B cell (primary cell): Measurements from ENCODE around the gene REST. TPM values are rescaled to one million over a fixed set of nuclear protein-coding genes. Genes with fewer than 3 reads are reported as not detected.

Source experiments
- ATAC-seq: fragments of 200-7000 bp; cut with Tn5 transposase; one replicate; pipeline ENCODE4 v1.10.0; 2021; ENCODE audit warnings: low read depth, mild to moderate bottlenecking, moderate number of reproducible peaks, moderate library complexity
- CTCF ChIA-PET: fragments of 350-600 bp; sonication (Branson Sonifier 250); formaldehyde crosslinking; loops from one replicate; lab custom pipeline; 2021; ENCODE audit warnings: antibody characterized with exemption, inconsistent platforms; lab: Charles Lee
- POLR2A ChIA-PET: fragments of 350-600 bp; sonication (Branson Sonifier 250); formaldehyde crosslinking; loops from one replicate; lab custom pipeline; 2021; ENCODE audit warnings: antibody characterized with exemption; lab: Charles Lee
- DNase-seq: peaks from one replicate; pipeline ENCODE4 v3.0.0; 2013
- H2AFZ ChIP-seq: 2 replicates; pipeline ENCODE4 v1.6.1; 2012; ENCODE audit warnings: mild to moderate bottlenecking, low read depth, low read length; ENCODE audit not compliant: insufficient read depth, poor library complexity, severe bottlenecking
- H3K27ac ChIP-seq, 2 donors: 1 replicate in 1 of 2; 2 replicates in 1 of 2; pipeline ENCODE4 v1.5.1; 2012 to 2013; ENCODE audit warnings: low read length in 2 of 2, mild to moderate bottlenecking in 2 of 2, moderate library complexity in 1 of 2
- H3K27me3 ChIP-seq, 4 experiments: fragments of 200-600 bp in 1 of 4; sonication (generic) in 1 of 4; replicated peaks in 1 of 4; 1 replicate in 2 of 4; 2 replicates in 2 of 4; pipeline versions ENCODE4 v1.6.1 to v1.7.0; 2013 to 2016; ENCODE audit warnings: low read length in 3 of 4, mild to moderate bottlenecking in 2 of 4, mixed read lengths in 1 of 4, moderate library complexity in 1 of 4; ENCODE audit not compliant: insufficient read depth in 4 of 4, control insufficient read depth in 3 of 4; ENCODE audit errors: control extremely low read depth in 1 of 4
- H3K36me3 ChIP-seq, 2 experiments: replicated peaks in 1 of 2; 1 replicate in 1 of 2; 2 replicates in 1 of 2; pipeline versions ENCODE4 v1.6.1 to v1.7.1; 2013; ENCODE audit warnings: low read length in 1 of 2; ENCODE audit not compliant: insufficient read depth in 2 of 2, control insufficient read depth in 1 of 2; ENCODE audit errors: control extremely low read depth in 1 of 2, extremely low read depth in 1 of 2
- H3K4me1 ChIP-seq, 2 donors: fragments of 200-600 bp in 1 of 2; sonication (generic) in 1 of 2; 1 replicate in 1 of 2; 2 replicates in 1 of 2; pipeline versions ENCODE4 v1.5.1 to v1.6.1; 2013 to 2017; ENCODE audit warnings: low read length in 2 of 2; ENCODE audit not compliant: control insufficient read depth in 2 of 2, insufficient read depth in 2 of 2
- H3K4me2 ChIP-seq: replicated peaks from 2 replicates; pipeline ENCODE3; 2012; ENCODE audit warnings: mild to moderate bottlenecking, low read depth, low read length; ENCODE audit not compliant: poor library complexity, severe bottlenecking
- H3K4me3 ChIP-seq, 5 experiments: fragments of 200-600 bp in 1 of 5; sonication (generic) in 1 of 5; 1 replicate in 3 of 5; 2 replicates in 2 of 5; pipeline versions ENCODE4 v1.5.1 to v1.7.0; 2011 to 2016; ENCODE audit warnings: low read length in 4 of 5, mild to moderate bottlenecking in 4 of 5, low read depth in 2 of 5, control low read depth in 1 of 5, moderate library complexity in 1 of 5; ENCODE audit not compliant: insufficient read depth in 1 of 5; ENCODE audit errors: control extremely low read depth in 1 of 5, extremely low read depth in 1 of 5
- H3K79me2 ChIP-seq: fragments of 200-600 bp; sonication (generic); one replicate; pipeline ENCODE4 v1.6.0; 2016; ENCODE audit warnings: low read length; ENCODE audit not compliant: control insufficient read depth, insufficient read depth
- H3K9ac ChIP-seq: fragments of 200-600 bp; sonication (generic); 2 replicates; pipeline ENCODE4 v1.6.1; 2017; ENCODE audit warnings: mild to moderate bottlenecking, low read length, moderate library complexity
- H3K9me3 ChIP-seq, 3 donors: one replicate each; pipeline versions ENCODE4 v1.6.1 to v1.7.1; 2013; ENCODE audit warnings: low read length in 2 of 3; ENCODE audit not compliant: control insufficient read depth in 2 of 3, insufficient read depth in 1 of 3; ENCODE audit errors: control extremely low read depth in 1 of 3
- H4K20me1 ChIP-seq: 2 replicates; pipeline ENCODE4 v1.6.0; 2012; ENCODE audit warnings: mild to moderate bottlenecking, low read length; ENCODE audit not compliant: insufficient read depth, control insufficient read depth, poor library complexity, severe bottlenecking
- H3K27ac Mint-ChIP-seq: one replicate; pipeline ENCODE4 v1.8.0; 2021; ENCODE audit warnings: mixed read lengths
- H3K27me3 Mint-ChIP-seq: one replicate; pipeline ENCODE4 v1.8.0; 2021; ENCODE audit warnings: mixed read lengths
- H3K4me1 Mint-ChIP-seq: one replicate; pipeline ENCODE4 v1.8.0; 2021; ENCODE audit warnings: mixed read lengths
- H3K4me3 Mint-ChIP-seq: one replicate; pipeline ENCODE4 v1.8.0; 2021; ENCODE audit warnings: mixed read lengths
- H3K9me3 Mint-ChIP-seq: one replicate; pipeline ENCODE4 v1.8.0; 2022; ENCODE audit warnings: mixed read lengths; ENCODE audit not compliant: insufficient read depth
- CTCF ChIP-seq: fragments of 200-600 bp; IDR thresholded peaks from one replicate; pipeline ENCODE4 v1.8.0; 2022; ENCODE audit warnings: antibody characterized with exemption, mild to moderate bottlenecking
- EZH2 ChIP-seq: IDR thresholded peaks from 2 replicates; pipeline ENCODE4 v1.6.1; 2012; ENCODE audit warnings: borderline replicate concordance, low read depth, mild to moderate bottlenecking, moderate library complexity, low read length; ENCODE audit not compliant: insufficient read depth, poor library complexity, severe bottlenecking
- WGBS: methylation state at CpG from one replicate; pipeline ENCODE4 v1.1.5; 2013; ENCODE audit warnings: missing lambda C conversion rate; ENCODE audit not compliant: insufficient coverage; 5-methylcytosine and 5-hydroxymethylcytosine counted together
- intact Hi-C: fragments of 100-400 bp; cut with micrococcal nuclease; formaldehyde crosslinking; loops from one replicate; pipeline ENCODE4 v1.10.0; 2022
- polyA plus RNA-seq: library from polyadenylated mRNA; depleted of rRNA; stranded (reverse); fragments of >200 nt; gene quantifications from 2 replicates; pipeline ENCODE4 v1.2.3, GENCODE V29; 2012
- total RNA-seq, 2 donors: library from RNA; stranded (reverse); fragments of 120-200 nt in 1 of 2; gene quantifications; 1 replicate in 1 of 2; 2 replicates in 1 of 2; pipeline versions ENCODE4 v1.2.3 to v1.2.4, GENCODE V29; 2013 to 2022

REST gene
- total and polyA plus RNA-seq, 2 donors (not counting 1 experiment from before 2014, with no cell fraction given), result 6.2 to 59.4 TPM

GRCh38 chr4:56876264-56876663 lies 31.4 kb upstream of the REST start:
- Mint-ChIP-seq H3K27ac (no peak overlapping the region), H3K27me3 (no peaks in the 10 kb centered on the region), H3K9me3 (no peaks in the 10 kb centered on the region), H3K4me1 (peaks cover 12% of the 10 kb centered on the region), H3K4me3 (no peak overlapping the region)
- Histone ChIP-seq H3K9ac (no peak overlapping the region), H3K27me3 (no peaks in the 10 kb centered on the region), H2AFZ (no peak overlapping the region), H3K36me3 (no peaks in the 10 kb centered on the region), H3K4me3 (no peak overlapping the region), H3K9me3 (no peaks in the 10 kb centered on the region), H3K27ac (no peak overlapping the region), H3K4me2 (no peak overlapping the region), H3K4me1 (peaks cover 0 to 5% of the 10 kb centered on the region in 2 donors), H3K79me2 (no peaks in the 10 kb centered on the region), H4K20me1 (no peaks in the 10 kb centered on the region)
- TF ChIP-seq CTCF, result no peak
- no peak for TF ChIP-seq EZH2
- 83% methylated on average over 1 of the region's 4 CpGs for WGBS
- POLR2A ChIA-PET, result no interaction called here
- ATAC-seq (no peak), DNase-seq (no peak)
- intact Hi-C loops, result no loop called here
- CTCF ChIA-PET, result no interaction called here

GRCh38 chr4:56879996-56880395 lies 27.7 kb upstream of the REST start:
- Mint-ChIP-seq H3K9me3 (no peaks in the 10 kb centered on the region), H3K4me3 (no peak overlapping the region), H3K4me1 (peaks cover 2% of the 10 kb centered on the region), H3K27me3 (peaks cover 3% of the 10 kb centered on the region), H3K27ac (no peak overlapping the region)
- Histone ChIP-seq H3K9ac (no peak overlapping the region), H3K79me2 (no peaks in the 10 kb centered on the region), H3K27me3 (no peaks in the 10 kb centered on the region), H3K27ac (no peak overlapping the region), H3K36me3 (no peaks in the 10 kb centered on the region), H3K4me3 (no peak overlapping the region), H2AFZ (no peak overlapping the region), H3K9me3 (peaks cover 0 to 3% (median 0%) of the 10 kb centered on the region in 3 donors), H3K4me2 (no peak overlapping the region), H4K20me1 (no peaks in the 10 kb centered on the region), H3K4me1 (no peaks in the 10 kb centered on the region)
- ChIA-PET POLR2A (no interaction called here), CTCF (no interaction called here)
- no peak for TF ChIP-seq CTCF
- no peak for TF ChIP-seq EZH2
- no CpG with 5 or more reads among the region's 3 CpGs for WGBS
- DNase-seq, result no peak
- no peak for ATAC-seq
- intact Hi-C loops, result no loop called here
